H9 (cell line): Measurements from ENCODE around the gene MPZL3. TPM values are rescaled to one million over a fixed set of nuclear protein-coding genes. Genes with fewer than 3 reads are reported as not detected.

ENCODE experiments used
- DNase-seq: peaks from one replicate; pipeline ENCODE4 v3.0.0-alpha.2; 2017
- H2AFZ ChIP-seq: one replicate; pipeline ENCODE4 v1.6.1; 2013; ENCODE audit warnings: mild to moderate bottlenecking, low read length, control low read depth, moderate library complexity
- H2AK5ac ChIP-seq: 2 replicates; pipeline ENCODE4 v1.6.1; 2013; ENCODE audit warnings: low read length, control low read depth, mixed read lengths; ENCODE audit not compliant: insufficient read length
- H2BK120ac ChIP-seq: one replicate; pipeline ENCODE4 v1.6.1; 2013; ENCODE audit warnings: low read depth, mild to moderate bottlenecking, low read length, control low read depth, inconsistent platforms; ENCODE audit not compliant: poor library complexity, severe bottlenecking
- H2BK12ac ChIP-seq: 2 replicates; pipeline ENCODE4 v1.6.1; 2013; ENCODE audit warnings: low read length, control low read depth, mixed read lengths, low read depth; ENCODE audit not compliant: insufficient read length
- H2BK15ac ChIP-seq: 2 replicates; pipeline ENCODE4 v1.6.1; 2013; ENCODE audit warnings: low read depth, low read length, control low read depth
- H2BK20ac ChIP-seq: one replicate; pipeline ENCODE4 v1.6.1; 2013; ENCODE audit warnings: low read depth, mild to moderate bottlenecking, low read length, control low read depth, inconsistent platforms; ENCODE audit not compliant: poor library complexity, severe bottlenecking
- H2BK5ac ChIP-seq: 2 replicates; pipeline ENCODE4 v1.6.1; 2013; ENCODE audit warnings: low read length, control low read depth, mixed read lengths; ENCODE audit not compliant: insufficient read length
- H3K14ac ChIP-seq: 2 replicates; pipeline ENCODE4 v1.6.1; 2013; ENCODE audit warnings: low read length, control low read depth; ENCODE audit not compliant: insufficient read depth
- H3K18ac ChIP-seq: 2 replicates; pipeline ENCODE4 v1.6.1; 2013; ENCODE audit warnings: low read depth, mild to moderate bottlenecking, mixed read lengths, low read length, control low read depth; ENCODE audit not compliant: insufficient read length
- H3K23ac ChIP-seq: 2 replicates; pipeline ENCODE4 v1.6.1; 2013; ENCODE audit warnings: low read length, control low read depth, mixed read lengths, low read depth; ENCODE audit not compliant: insufficient read length
- H3K23me2 ChIP-seq: 2 replicates; pipeline ENCODE4 v1.6.1; 2013; ENCODE audit warnings: low read depth, mild to moderate bottlenecking, mixed read lengths, low read length, control low read depth; ENCODE audit not compliant: insufficient read length, poor library complexity, severe bottlenecking
- H3K27ac ChIP-seq: 2 replicates; pipeline ENCODE4 v1.5.1; 2013; ENCODE audit warnings: low read length, control low read depth, mixed read lengths, low read depth; ENCODE audit not compliant: insufficient read length
- H3K27me3 ChIP-seq: 2 replicates; pipeline ENCODE4 v1.6.1; 2013; ENCODE audit warnings: low read length, control low read depth, inconsistent platforms; ENCODE audit not compliant: insufficient read depth
- H3K4ac ChIP-seq: 2 replicates; pipeline ENCODE4 v1.6.1; 2013; ENCODE audit warnings: low read depth, mild to moderate bottlenecking, control low read depth, inconsistent platforms, low read length, moderate library complexity
- H3K4me1 ChIP-seq: 2 replicates; pipeline ENCODE4 v1.6.1; 2013; ENCODE audit warnings: low read length, control low read depth, inconsistent platforms; ENCODE audit not compliant: insufficient read depth
- H3K4me2 ChIP-seq: 2 replicates; pipeline ENCODE4 v1.6.1; 2013; ENCODE audit warnings: low read length, control low read depth, mixed read lengths; ENCODE audit not compliant: insufficient read length, insufficient read depth
- H3K56ac ChIP-seq: 2 replicates; pipeline ENCODE4 v1.6.1; 2013; ENCODE audit warnings: low read depth, mild to moderate bottlenecking, mixed read lengths, low read length, control low read depth; ENCODE audit not compliant: insufficient read length
- H3K79me1 ChIP-seq: 2 replicates; pipeline ENCODE4 v1.6.1; 2013; ENCODE audit warnings: low read depth, mild to moderate bottlenecking, moderate library complexity, low read length, control low read depth, inconsistent platforms; ENCODE audit not compliant: insufficient read depth, poor library complexity, severe bottlenecking
- H3K79me2 ChIP-seq: 2 replicates; pipeline ENCODE4 v1.6.1; 2013; ENCODE audit warnings: low read length, control low read depth, inconsistent platforms; ENCODE audit not compliant: insufficient read depth
- H3K9ac ChIP-seq: 2 replicates; pipeline ENCODE4 v1.6.1; 2013; ENCODE audit warnings: low read length, control low read depth, mixed read lengths; ENCODE audit not compliant: insufficient read length; ENCODE audit errors: extremely low read depth
- H3K9me3 ChIP-seq: one replicate; pipeline ENCODE4 v1.6.1; 2013; ENCODE audit warnings: low read depth, low read length, inconsistent platforms; ENCODE audit not compliant: control insufficient read depth
- H3T11ph ChIP-seq: one replicate; pipeline ENCODE4 v1.6.1; 2013; ENCODE audit warnings: mild to moderate bottlenecking, low read length, control low read depth, inconsistent platforms
- H4K20me1 ChIP-seq: one replicate; pipeline ENCODE4 v1.6.1; 2013; ENCODE audit not compliant: control insufficient read depth, insufficient read length, insufficient read depth
- H4K5ac ChIP-seq: 2 replicates; pipeline ENCODE4 v1.6.1; 2013; ENCODE audit warnings: low read depth, mild to moderate bottlenecking, mixed read lengths, low read length, control low read depth; ENCODE audit not compliant: insufficient read length
- H4K8ac ChIP-seq: replicated peaks from 2 replicates; pipeline ENCODE4 v1.6.1; 2013; ENCODE audit warnings: low read length, control low read depth, mixed read lengths, low read depth; ENCODE audit not compliant: insufficient read length
- H4K91ac ChIP-seq: 2 replicates; pipeline ENCODE4 v1.6.1; 2013; ENCODE audit warnings: low read depth, mild to moderate bottlenecking, moderate library complexity, mixed read lengths, low read length, control low read depth; ENCODE audit not compliant: insufficient read length
- H3K27ac Mint-ChIP-seq, 3 experiments: 2 replicates in 2 of 3; 3 replicates in 1 of 3; pipeline ENCODE4 v1.8.0; 2020 to 2021; ENCODE audit warnings: mixed read lengths in 3 of 3, mild to moderate bottlenecking in 1 of 3, moderate library complexity in 1 of 3
- H3K27me3 Mint-ChIP-seq: 2 replicates; pipeline ENCODE4 v1.8.0; 2021; ENCODE audit warnings: low read depth, mild to moderate bottlenecking, moderate library complexity, mixed read lengths
- H3K36me3 Mint-ChIP-seq, 3 experiments: 2 replicates in 2 of 3; 3 replicates in 1 of 3; pipeline ENCODE4 v1.8.0; 2020 to 2021; ENCODE audit warnings: low read depth in 3 of 3, mixed read lengths in 3 of 3; ENCODE audit not compliant: insufficient read depth in 1 of 3
- H3K4me1 Mint-ChIP-seq, 2 experiments: 2 replicates each; pipeline ENCODE4 v1.8.0; 2020; ENCODE audit warnings: mixed read lengths in 2 of 2
- H3K4me3 Mint-ChIP-seq, 2 experiments: 2 replicates in 1 of 2; 3 replicates in 1 of 2; pipeline ENCODE4 v1.8.0; 2020 to 2021; ENCODE audit warnings: mild to moderate bottlenecking in 2 of 2, mixed read lengths in 2 of 2, moderate library complexity in 1 of 2
- H3K9me3 Mint-ChIP-seq, 2 experiments: 2 replicates in 1 of 2; 3 replicates in 1 of 2; pipeline ENCODE4 v1.8.0; 2020; ENCODE audit warnings: mild to moderate bottlenecking in 2 of 2, mixed read lengths in 2 of 2, moderate library complexity in 1 of 2
- WGBS: extraction: QIAGEN DNeasy Blood & Tissue Kit; methylation state at CpG from one replicate; pipeline ENCODE4 v1.1.7; 2013; ENCODE audit warnings: missing lambda C conversion rate, low lambda C conversion rate, mixed read lengths; ENCODE audit not compliant: insufficient read length; ENCODE audit errors: extremely low coverage; 5-methylcytosine and 5-hydroxymethylcytosine counted together
- total RNA-seq: library from RNA; stranded (reverse); gene quantifications from 2 replicates; pipeline ENCODE4 v1.2.1, GENCODE V29; 2021
- TF ChIP-seq, protein P1 (sequence below): fragments of 200-600 bp; sonication (generic); conservative IDR thresholded peaks from 3 replicates; pipeline ENCODE4 v1.8.0; 2021; ENCODE audit warnings: antibody characterized with exemption, mild to moderate bottlenecking

The MPZL3 gene
- total RNA-seq, 1 experiment from 2014 or later = 2.6 TPM

- no peak overlapping the region for H2AK5ac ChIP-seq
- H2BK20ac ChIP-seq = no peak overlapping the region
- H2BK5ac ChIP-seq = no peak overlapping the region
- H4K91ac ChIP-seq = no peak overlapping the region
- DNase-seq = no peak
- TF ChIP-seq, protein P1, sequence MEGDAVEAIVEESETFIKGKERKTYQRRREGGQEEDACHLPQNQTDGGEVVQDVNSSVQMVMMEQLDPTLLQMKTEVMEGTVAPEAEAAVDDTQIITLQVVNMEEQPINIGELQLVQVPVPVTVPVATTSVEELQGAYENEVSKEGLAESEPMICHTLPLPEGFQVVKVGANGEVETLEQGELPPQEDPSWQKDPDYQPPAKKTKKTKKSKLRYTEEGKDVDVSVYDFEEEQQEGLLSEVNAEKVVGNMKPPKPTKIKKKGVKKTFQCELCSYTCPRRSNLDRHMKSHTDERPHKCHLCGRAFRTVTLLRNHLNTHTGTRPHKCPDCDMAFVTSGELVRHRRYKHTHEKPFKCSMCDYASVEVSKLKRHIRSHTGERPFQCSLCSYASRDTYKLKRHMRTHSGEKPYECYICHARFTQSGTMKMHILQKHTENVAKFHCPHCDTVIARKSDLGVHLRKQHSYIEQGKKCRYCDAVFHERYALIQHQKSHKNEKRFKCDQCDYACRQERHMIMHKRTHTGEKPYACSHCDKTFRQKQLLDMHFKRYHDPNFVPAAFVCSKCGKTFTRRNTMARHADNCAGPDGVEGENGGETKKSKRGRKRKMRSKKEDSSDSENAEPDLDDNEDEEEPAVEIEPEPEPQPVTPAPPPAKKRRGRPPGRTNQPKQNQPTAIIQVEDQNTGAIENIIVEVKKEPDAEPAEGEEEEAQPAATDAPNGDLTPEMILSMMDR = no peak
- H3K36me3 Mint-ChIP-seq = no peaks in the 10 kb centered on the region
- no peak overlapping the region for H3T11ph ChIP-seq
- H3K27ac ChIP-seq = no peak overlapping the region
- no peak overlapping the region for H3K18ac ChIP-seq
- H3K9ac ChIP-seq = no peak overlapping the region
- no peaks in the 10 kb centered on the region for H4K20me1 ChIP-seq
- no peak overlapping the region for H3K23ac ChIP-seq
- H3K56ac ChIP-seq = no peak overlapping the region
- peaks cover 83% of the 10 kb centered on the region for H3K27me3 Mint-ChIP-seq
- H4K5ac ChIP-seq = no peak overlapping the region
- H3K27ac Mint-ChIP-seq = no peak overlapping the region
- peaks cover 2% of the 10 kb centered on the region for H3K23me2 ChIP-seq
- H3K9me3 ChIP-seq = no peaks in the 10 kb centered on the region
- no peak overlapping the region for H2AFZ ChIP-seq
- H2BK15ac ChIP-seq = no peak overlapping the region
- no peak overlapping the region for H2BK12ac ChIP-seq
- no peak overlapping the region for H2BK120ac ChIP-seq
- no peaks in the 10 kb centered on the region; a peak in 2 of 5 replicates for H3K9me3 Mint-ChIP-seq
- H3K4me1 ChIP-seq = no peaks in the 10 kb centered on the region; the same call in 1 of the 2 replicates
- WGBS = no CpG with 5 or more reads among the region's 1 CpG
- H4K8ac ChIP-seq = no peak overlapping the region
- H3K14ac ChIP-seq = no peak overlapping the region
- no peaks in the 10 kb centered on the region for H3K79me2 ChIP-seq
- no peak overlapping the region for H3K4me2 ChIP-seq
- H3K79me1 ChIP-seq = no peaks in the 10 kb centered on the region
- H3K4me3 Mint-ChIP-seq = no peak overlapping the region
- no peak overlapping the region for H3K4ac ChIP-seq
- peaks cover 8 to 20% of the 10 kb centered on the region in 2 experiments for H3K4me1 Mint-ChIP-seq
- H3K27me3 ChIP-seq = peaks cover 2% of the 10 kb centered on the region; the same call in 1 of the 2 replicates
Measured at GRCh38 chr11:118259138-118259537, 7.0 kb upstream of the MPZL3 start.
